ENCODE measurements around the gene SETBP1. TPM values are rescaled to one million over a fixed set of nuclear protein-coding genes. Genes with fewer than 3 reads are reported as not detected.
"Not testable (repeated sequence)": the region's sequence is repeated elsewhere in the genome, so short reads cannot be mapped to it uniquely, and the experiment has no call there.

Gene SETBP1
- total RNA-seq, 1 donor from 2014 or later: 2.7 TPM

DNA sequence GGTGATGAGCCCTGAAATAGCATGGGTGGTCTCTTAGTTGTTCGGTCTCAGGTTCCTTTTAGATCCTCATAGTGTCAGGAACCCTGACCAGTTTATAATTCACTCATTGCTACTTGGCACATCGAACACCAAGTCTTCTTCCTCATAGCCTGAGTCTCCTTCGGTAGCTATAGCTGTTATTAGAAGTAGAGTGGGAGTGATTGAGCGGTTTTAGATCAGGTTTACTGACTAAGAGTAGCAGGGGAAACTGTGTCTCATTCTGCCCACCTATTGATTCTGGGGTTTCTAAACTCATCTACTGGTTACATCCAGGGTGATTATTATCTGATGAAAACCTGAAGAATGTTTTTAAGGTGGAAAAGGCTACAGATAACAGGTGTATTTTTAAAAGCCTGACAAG lies 114.6 kb downstream of the SETBP1 start:
- no peak for DNase-seq

DNA sequence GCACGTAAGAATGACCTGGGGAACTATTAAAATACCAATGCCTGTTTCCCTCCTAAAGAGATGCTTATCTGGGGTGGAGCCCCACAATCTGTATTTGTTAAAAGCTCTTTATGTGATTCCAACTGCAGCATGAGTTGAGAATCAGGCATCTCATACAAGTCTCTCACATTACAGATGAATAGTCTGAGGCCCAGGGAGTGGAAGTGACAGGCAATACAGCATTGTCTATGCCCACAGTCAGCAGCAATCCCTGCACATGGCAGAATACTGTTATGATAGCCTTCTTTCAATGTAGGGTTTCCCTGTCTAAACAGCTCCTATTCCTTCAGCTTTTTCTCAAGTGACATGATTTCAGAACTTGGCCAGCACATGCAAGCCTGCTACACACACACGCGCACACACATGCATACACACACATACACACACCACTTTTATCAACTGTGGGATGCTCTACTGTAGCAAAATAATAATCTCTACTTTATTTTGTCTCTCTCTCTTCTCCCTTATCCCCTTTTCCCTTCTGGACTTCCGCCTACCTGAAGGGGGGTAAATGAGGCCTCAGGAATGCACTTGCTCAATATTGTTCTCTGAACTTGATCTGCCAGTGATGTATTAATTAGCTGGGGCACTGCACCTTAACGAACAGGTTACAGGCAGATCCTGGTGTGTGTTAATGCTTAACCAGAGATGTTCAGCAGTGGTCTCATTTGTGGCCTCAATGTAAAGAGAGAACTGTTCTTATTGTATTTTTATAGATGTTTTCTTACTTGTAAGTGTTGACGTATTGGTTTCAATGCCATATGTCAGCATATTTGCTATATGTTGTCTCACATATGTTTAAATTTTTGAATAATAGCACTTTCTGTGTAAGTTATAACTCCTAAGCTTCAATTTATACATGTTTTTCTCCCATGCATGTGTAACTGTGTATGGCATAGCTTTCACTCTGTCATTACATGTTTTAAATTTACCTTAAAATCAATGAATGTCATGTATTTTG lies 116.0 kb downstream of the SETBP1 start:
- no peak for DNase-seq

- no peak for DNase-seq
Observed at GRCh38 chr18:44798433-44799048, 117.9 kb downstream of the SETBP1 start.

DNA sequence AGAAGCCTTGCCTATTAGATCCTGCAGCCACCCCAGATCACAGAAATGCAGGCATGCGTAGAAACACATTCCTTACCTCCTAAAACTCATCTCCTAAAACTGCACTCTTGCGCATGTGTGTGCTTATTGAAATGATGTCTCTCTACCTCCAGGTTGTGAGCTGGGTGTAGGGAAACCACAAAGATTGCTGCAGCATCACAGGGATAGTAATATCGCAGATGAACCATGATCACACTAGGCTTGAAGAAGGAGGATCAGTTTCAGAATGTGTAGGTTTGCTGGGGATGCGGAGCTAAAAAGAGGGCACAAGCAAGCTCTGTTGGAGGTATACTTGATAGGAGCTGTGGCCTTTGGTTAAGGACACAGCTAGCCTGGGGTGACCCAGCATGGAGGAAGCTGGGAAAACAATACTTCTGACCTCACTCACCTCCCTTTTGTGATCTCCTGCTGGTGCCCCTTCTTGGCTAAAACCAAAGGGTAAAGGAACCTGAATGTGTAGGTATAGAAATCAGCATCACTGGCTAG lies 118.8 kb downstream of the SETBP1 start:
- no peak for DNase-seq

- no peak for DNase-seq
Observed at GRCh38 chr18:44799907-44800421, 119.3 kb downstream of the SETBP1 start.

- not testable (repeated sequence) for DNase-seq
Observed at GRCh38 chr18:44800766-44801165, 120.1 kb downstream of the SETBP1 start.

GRCh38 chr18:44801781-44802180 lies 121.1 kb downstream of the SETBP1 start:
- DNase-seq: no peak

DNA sequence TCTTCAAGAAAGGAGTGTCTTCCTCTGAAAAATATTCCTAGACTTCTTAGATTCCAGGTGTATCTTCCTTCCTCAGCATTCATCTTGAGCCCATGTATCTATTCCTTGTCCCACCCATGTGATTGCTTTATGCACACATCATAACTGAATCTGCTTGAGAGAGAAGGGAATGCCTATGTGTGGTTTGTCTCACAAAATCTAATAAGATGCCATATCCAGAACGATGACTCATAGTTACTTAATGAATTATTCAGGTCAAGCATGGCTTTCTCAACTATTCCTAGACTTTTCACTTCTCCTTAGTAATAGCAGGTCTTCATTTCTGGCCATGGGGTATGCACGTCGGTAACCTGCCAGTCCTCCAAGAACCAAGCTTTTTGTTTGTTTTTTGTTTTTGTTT lies 121.8 kb downstream of the SETBP1 start:
- no peak for DNase-seq

GRCh38 chr18:44803019-44803650 lies 122.4 kb downstream of the SETBP1 start:
- DNase-seq: no peak

- DNase-seq: no peak
Observed at GRCh38 chr18:44804033-44804432, 123.3 kb downstream of the SETBP1 start.

GRCh38 chr18:44805176-44805575 lies 124.5 kb downstream of the SETBP1 start:
- DNase-seq: no peak

GRCh38 chr18:44805643-44806042 lies 125.0 kb downstream of the SETBP1 start:
- DNase-seq: no peak

DNA sequence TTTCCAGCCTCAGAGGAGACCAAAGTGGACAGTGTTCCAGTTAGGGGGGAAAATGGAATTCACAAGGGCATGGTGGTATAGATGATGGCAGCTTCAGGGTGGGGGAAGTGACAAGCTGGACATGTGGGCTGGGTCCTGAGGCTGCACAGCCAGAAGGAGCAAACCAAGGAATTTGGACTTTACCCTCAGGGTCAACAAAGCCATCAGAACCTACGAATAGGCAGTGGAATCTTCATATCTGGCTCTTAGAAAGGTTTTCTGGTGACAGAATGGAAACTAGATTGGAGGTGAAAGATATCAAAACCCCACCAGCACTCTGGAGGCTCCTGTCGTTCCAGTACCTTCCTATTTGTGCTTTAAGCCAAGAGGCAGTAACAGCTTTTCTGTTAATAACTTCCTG lies 127.1 kb downstream of the SETBP1 start:
- DNase-seq: no peak

- no peak for DNase-seq
Observed at GRCh38 chr18:44811572-44812125, 131.0 kb downstream of the SETBP1 start.

DNA sequence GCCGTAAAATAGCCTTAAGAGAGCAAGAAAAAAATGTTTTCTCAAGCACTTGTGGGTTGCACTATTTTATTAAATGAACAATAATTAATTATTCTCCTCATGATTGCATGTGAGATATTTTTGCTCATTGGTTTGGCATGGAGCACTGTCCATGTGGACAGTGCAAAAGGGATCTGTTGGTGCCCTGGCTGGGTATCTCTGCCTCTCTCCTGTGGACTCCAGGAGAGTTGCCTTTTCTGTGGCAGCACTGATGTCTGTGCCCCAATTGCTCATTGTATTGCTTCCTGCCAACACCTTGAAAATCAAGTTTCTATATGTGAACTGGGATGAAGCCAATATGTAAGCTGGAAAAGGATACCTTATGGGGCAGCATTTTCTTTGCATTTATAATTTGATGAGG lies 131.7 kb downstream of the SETBP1 start:
- DNase-seq: no peak

DNA sequence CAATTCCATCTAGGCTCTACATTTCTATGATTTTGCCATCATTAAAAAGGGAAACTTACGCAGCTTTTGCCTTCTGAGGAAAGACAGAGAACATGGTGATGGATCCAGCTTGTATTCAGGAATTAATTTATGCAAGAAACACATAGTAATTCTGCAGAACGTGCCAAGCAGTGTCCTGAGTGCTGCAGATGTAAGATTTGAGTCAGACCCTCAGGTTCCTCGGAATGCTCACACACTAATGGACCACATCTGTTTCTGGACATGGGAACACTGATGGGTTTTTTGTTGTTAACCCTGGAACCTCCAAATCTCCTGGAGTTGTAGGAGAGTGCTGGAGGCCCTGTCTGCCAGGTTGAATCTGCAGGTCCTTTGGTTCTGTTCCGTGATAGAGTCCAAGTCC lies 132.9 kb downstream of the SETBP1 start:
- no peak for DNase-seq

DNA sequence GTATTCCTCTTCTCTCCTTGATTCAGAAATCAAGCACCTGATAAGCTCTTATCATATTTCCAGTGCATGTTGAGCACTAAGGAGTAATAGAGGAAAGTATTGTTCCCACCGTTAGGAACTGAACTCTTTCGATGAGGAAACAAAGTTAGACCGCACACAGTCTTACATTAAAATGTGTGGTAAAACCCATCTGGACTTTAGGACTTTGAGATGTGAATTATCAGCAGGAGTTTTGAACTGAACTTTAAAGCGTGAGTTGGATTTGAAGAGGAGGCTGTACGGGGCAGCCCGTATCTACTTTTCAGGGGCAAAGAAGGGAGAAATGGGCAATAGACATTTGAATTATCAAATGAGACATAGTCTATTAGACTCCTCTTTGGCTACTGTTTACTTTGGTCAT lies 134.4 kb downstream of the SETBP1 start:
- no peak for DNase-seq

GRCh38 chr18:44816050-44816449 lies 135.4 kb downstream of the SETBP1 start:
- DNase-seq: no peak

GRCh38 chr18:44816477-44816876 lies 135.8 kb downstream of the SETBP1 start:
- no peak for DNase-seq

DNA sequence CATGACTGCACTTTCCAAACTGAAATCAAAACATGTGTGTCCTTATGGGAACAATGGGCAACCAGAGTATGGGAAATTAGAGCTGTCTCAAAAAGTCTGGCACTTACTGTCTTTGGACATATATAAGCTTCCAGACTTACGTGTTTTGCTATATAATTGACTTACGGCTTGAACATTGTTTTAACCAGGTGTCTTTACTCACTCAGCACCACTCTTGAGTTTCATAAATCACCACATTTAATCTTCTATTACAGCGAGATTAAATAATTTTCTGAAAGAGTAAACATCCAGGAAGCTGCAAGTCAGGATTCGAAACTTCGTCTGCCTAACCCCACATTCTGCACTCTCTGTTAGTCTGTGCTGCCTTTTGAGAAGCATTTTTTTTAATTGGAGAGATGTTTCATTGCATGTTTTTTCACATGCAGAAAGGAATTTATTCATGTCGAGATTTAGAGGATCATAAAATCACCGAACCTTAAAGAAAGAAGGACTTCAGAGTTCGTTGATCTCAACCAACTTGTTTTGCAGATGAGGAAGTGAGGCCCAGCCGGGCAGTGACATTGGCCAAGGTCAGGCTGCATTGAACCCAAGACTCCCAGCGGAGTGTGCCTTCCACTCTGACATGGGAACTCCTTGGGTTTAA lies 137.3 kb downstream of the SETBP1 start:
- DNase-seq: no peak

GRCh38 chr18:44818668-44819403 lies 138.1 kb downstream of the SETBP1 start:
- no peak for DNase-seq
